GM12878 (cell line): ENCODE data around the gene DYTN. TPM values are rescaled to one million over a fixed set of nuclear protein-coding genes. Genes with fewer than 3 reads are reported as not detected.

ENCODE experiments used
- ATAC-seq: fragments of 200-7000 bp; cut with Tn5 transposase; 3 replicates; pipeline ENCODE4 v1.9.1; 2020; ENCODE audit warnings: mild to moderate bottlenecking, moderate library complexity
- BruUV-seq: library from RNA; stranded (reverse); fragments of 400-500 nt; replicated peaks from 2 replicates; lab custom pipeline; 2021; lab: Mats Ljungman, UMichigan
- CTCF ChIA-PET: fragments of 300-600 bp; sonication (Branson Sonifier 250); formaldehyde crosslinking; extraction: SDS; loops from one replicate; lab custom pipeline; 2021; ENCODE audit warnings: inconsistent platforms; lab: Yijun Ruan, JAX
- POLR2A ChIA-PET: fragments of 350-600 bp; formaldehyde crosslinking; extraction: SDS; loops from one replicate; lab custom pipeline; 2021; ENCODE audit warnings: inconsistent platforms; lab: Charles Lee
- RAD21 ChIA-PET: fragments of 300-600 bp; sonication (Branson Sonifier 250); formaldehyde crosslinking; loops from one replicate; lab custom pipeline; 2023; ENCODE audit warnings: antibody characterized with exemption; ENCODE audit not compliant: unreplicated experiment; lab: Charles Lee
- SMC1A ChIA-PET: fragments of 300-600 bp; sonication (Branson Sonifier 250); formaldehyde crosslinking; loops from one replicate; lab custom pipeline; 2023; ENCODE audit not compliant: unreplicated experiment, uncharacterized antibody; lab: Charles Lee
- DNase-seq: peaks from one replicate; pipeline ENCODE4 v3.0.0-alpha.2; 2011; ENCODE audit warnings: low read depth, low spot score
- FAIRE-seq: peaks from 3 replicates; lab custom pipeline; 2011; peaks lifted over from hg19 to GRCh38; lab: Jason Lieb, UNC
- H2AFZ ChIP-seq: 2 replicates; pipeline ENCODE4 v1.6.0; 2011; ENCODE audit warnings: low read depth, low read length, control low read depth; ENCODE audit not compliant: control insufficient read depth
- H3K27ac ChIP-seq: 2 replicates; pipeline ENCODE4 v1.5.1; 2011; ENCODE audit warnings: control low read depth; ENCODE audit not compliant: control insufficient read depth, insufficient read depth
- H3K27me3 ChIP-seq, 2 experiments: replicated peaks in 1 of 2; 2 replicates each; pipeline versions ENCODE4 v1.6.0 to v1.6.1; 2011; ENCODE audit warnings: low read length in 1 of 2; ENCODE audit not compliant: control insufficient read depth in 2 of 2, insufficient read depth in 2 of 2
- H3K36me3 ChIP-seq, 2 experiments: 2 replicates each; pipeline ENCODE4 v1.5.1; 2011; ENCODE audit warnings: low read length in 1 of 2; ENCODE audit not compliant: control insufficient read depth in 2 of 2, insufficient read depth in 2 of 2
- H3K4me1 ChIP-seq: 2 replicates; pipeline ENCODE4 v1.6.1; 2011; ENCODE audit warnings: mild to moderate bottlenecking, low read length, moderate library complexity, mixed read lengths; ENCODE audit not compliant: control insufficient read depth, insufficient read depth
- H3K4me2 ChIP-seq: 2 replicates; pipeline ENCODE4 v1.6.0; 2011; ENCODE audit warnings: control low read depth; ENCODE audit not compliant: control insufficient read depth, insufficient read depth
- H3K4me3 ChIP-seq: fragments of 200-600 bp; sonication (generic); 2 replicates; pipeline ENCODE4 v1.5.1; 2016
- H3K79me2 ChIP-seq: 2 replicates; pipeline ENCODE4 v1.6.0; 2011; ENCODE audit warnings: low read length; ENCODE audit not compliant: control insufficient read depth, insufficient read depth
- H3K9ac ChIP-seq: 2 replicates; pipeline ENCODE4 v1.8.0; 2011; ENCODE audit warnings: low read length, control low read depth, mixed read lengths; ENCODE audit not compliant: control insufficient read depth, insufficient read depth
- H3K9me3 ChIP-seq: replicated peaks from 3 replicates; pipeline ENCODE4 v1.5.1; 2011; ENCODE audit warnings: mild to moderate bottlenecking, low read length; ENCODE audit not compliant: control insufficient read depth, insufficient read depth
- H4K20me1 ChIP-seq: 2 replicates; pipeline ENCODE4 v1.6.0; 2011; ENCODE audit not compliant: control insufficient read depth, insufficient read depth
- BHLHE40 ChIP-seq, 2 experiments: fragments of 450-650 bp in 1 of 2; IDR thresholded peaks; 2 replicates each; pipeline ENCODE4 v1.6.1; 2011 to 2017; ENCODE audit warnings: low read depth in 2 of 2, borderline replicate concordance in 1 of 2, improper control_type of control experiment in 1 of 2, low read length in 1 of 2, mild to moderate bottlenecking in 1 of 2
- GABPA ChIP-seq: IDR thresholded peaks from 2 replicates; pipeline ENCODE4 v1.6.1; 2014; ENCODE audit warnings: antibody characterized with exemption, low read depth, mild to moderate bottlenecking, inconsistent platforms
- IKZF2 ChIP-seq, 2 experiments: fragments of 450-650 bp; IDR thresholded peaks; 2 replicates each; pipeline ENCODE4 v1.6.1; 2017; ENCODE audit warnings: mild to moderate bottlenecking in 2 of 2, moderate library complexity in 2 of 2
- NR2C2 ChIP-seq: IDR thresholded peaks from 2 replicates; pipeline ENCODE4 v1.6.1; 2011; ENCODE audit warnings: borderline replicate concordance, low read depth; ENCODE audit not compliant: control insufficient read depth, insufficient read length
- SMARCA5 ChIP-seq: fragments of 450-650 bp; IDR thresholded peaks from 2 replicates; pipeline ENCODE4 v1.6.1; 2017; ENCODE audit warnings: mild to moderate bottlenecking
- STAT1 ChIP-seq: fragments of 450-650 bp; conservative IDR thresholded peaks from 2 replicates; pipeline ENCODE4 v1.6.1; 2014; ENCODE audit warnings: antibody characterized with exemption, mild to moderate bottlenecking
- ZNF207 ChIP-seq: fragments of 450-650 bp; IDR thresholded peaks from 2 replicates; pipeline ENCODE4 v1.6.1; 2014; ENCODE audit warnings: antibody characterized with exemption, mild to moderate bottlenecking, borderline replicate concordance
- ZNF24 ChIP-seq: fragments of 450-650 bp; IDR thresholded peaks from 2 replicates; pipeline ENCODE4 v1.6.1; 2017; ENCODE audit warnings: antibody characterized with exemption, mild to moderate bottlenecking
- ZNF274 ChIP-seq: IDR thresholded peaks from one replicate; pipeline ENCODE4 v1.8.0; 2011; ENCODE audit not compliant: insufficient read length, insufficient read depth
- WGBS: methylation state at CpG from one replicate; pipeline ENCODE4 v1.1.6; 2016; ENCODE audit warnings: low lambda C conversion rate; ENCODE audit not compliant: insufficient replicate concordance, insufficient coverage; ENCODE audit errors: missing lambda C conversion rate; 5-methylcytosine and 5-hydroxymethylcytosine counted together
- in situ Hi-C: fragments of 300-500 bp; cut with MboI; formaldehyde crosslinking; loops from 9 replicates; pipeline ENCODE4 v1.14.3; 2018; ENCODE audit warnings: mixed read lengths
- intact Hi-C: fragments of 100-400 bp; cut with micrococcal nuclease; formaldehyde crosslinking; loops from one replicate; pipeline ENCODE4 v1.14.2; 2022; ENCODE audit not compliant: unreplicated experiment
- polyA plus RNA-seq, 11 experiments: library from polyadenylated mRNA; depleted of rRNA in 4 of 11; unstranded in 6 of 11; stranded (reverse) in 5 of 11; fragments of >200 nt; fragmentation: Nextera tagmentation in 4 of 11; fragmentation: Illumina TruSeq in 1 of 11; extraction: Ambion mirVana in 4 of 11; extraction: Trizol in 1 of 11; gene quantifications; 1 replicate in 1 of 11; 2 replicates in 10 of 11; pipeline versions ENCODE4 v1.2.1 to v1.2.3, GENCODE V29; 2011 to 2016; ENCODE audit warnings: inconsistent platforms in 2 of 11, missing spikeins in 2 of 11, low read depth in 1 of 11
- total RNA-seq, 4 experiments: library from RNA; depleted of rRNA in 3 of 4; stranded (reverse); fragments of >200 nt in 3 of 4; fragmentation: Illumina TruSeq in 1 of 4; extraction: Trizol in 1 of 4; gene quantifications; 2 replicates each; pipeline versions ENCODE4 v1.2.1 to v1.2.3, GENCODE V29; 2013 to 2021
- TF ChIP-seq, protein P1 (sequence below): IDR thresholded peaks from 2 replicates; pipeline ENCODE4 v1.6.1; 2011; ENCODE audit warnings: borderline replicate concordance, low read depth, mild to moderate bottlenecking, moderate library complexity, low read length; ENCODE audit not compliant: insufficient read depth, poor library complexity, severe bottlenecking
- TF ChIP-seq, protein P2 (sequence below): fragments of 150-350 bp; IDR thresholded peaks from 2 replicates; pipeline ENCODE4 v1.6.1; 2016; ENCODE audit warnings: low read depth, low read length
- TF ChIP-seq, protein P3 (sequence below): IDR thresholded peaks from 2 replicates; pipeline ENCODE4 v1.6.1; 2012; ENCODE audit warnings: low read depth, low read length, improper control_type of control experiment

DYTN gene
- total and polyA plus RNA-seq, 10 of the 15 experiments (the other 5 are each of a cell fraction or from before 2014, with no cell fraction given), result 0.02 to 0.32 (median 0.09) TPM; not detected in 3

DNA sequence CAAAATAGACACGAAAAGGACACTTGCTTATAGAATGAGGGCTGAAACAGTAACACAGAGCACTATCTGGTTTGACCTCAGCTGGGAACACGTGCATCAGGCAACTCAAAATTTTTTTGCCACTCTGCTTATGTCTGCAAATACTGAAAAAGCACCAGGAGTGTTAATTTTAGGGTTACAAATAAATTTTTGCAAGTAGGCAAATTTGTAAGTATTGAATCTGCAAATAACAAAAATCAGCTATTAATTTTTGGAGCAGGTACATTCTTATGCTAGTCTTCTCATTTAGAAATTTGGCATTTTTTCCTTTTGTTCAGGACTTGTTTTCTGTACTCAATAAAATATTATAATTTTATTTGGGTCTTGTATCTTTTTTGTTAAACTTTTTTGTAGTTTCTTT lies 29.7 kb downstream of the DYTN start (continued):
- TF ChIP-seq, protein P1, sequence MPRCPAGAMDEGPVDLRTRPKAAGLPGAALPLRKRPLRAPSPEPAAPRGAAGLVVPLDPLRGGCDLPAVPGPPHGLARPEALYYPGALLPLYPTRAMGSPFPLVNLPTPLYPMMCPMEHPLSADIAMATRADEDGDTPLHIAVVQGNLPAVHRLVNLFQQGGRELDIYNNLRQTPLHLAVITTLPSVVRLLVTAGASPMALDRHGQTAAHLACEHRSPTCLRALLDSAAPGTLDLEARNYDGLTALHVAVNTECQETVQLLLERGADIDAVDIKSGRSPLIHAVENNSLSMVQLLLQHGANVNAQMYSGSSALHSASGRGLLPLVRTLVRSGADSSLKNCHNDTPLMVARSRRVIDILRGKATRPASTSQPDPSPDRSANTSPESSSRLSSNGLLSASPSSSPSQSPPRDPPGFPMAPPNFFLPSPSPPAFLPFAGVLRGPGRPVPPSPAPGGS, result no peak
- TF ChIP-seq, protein P2, sequence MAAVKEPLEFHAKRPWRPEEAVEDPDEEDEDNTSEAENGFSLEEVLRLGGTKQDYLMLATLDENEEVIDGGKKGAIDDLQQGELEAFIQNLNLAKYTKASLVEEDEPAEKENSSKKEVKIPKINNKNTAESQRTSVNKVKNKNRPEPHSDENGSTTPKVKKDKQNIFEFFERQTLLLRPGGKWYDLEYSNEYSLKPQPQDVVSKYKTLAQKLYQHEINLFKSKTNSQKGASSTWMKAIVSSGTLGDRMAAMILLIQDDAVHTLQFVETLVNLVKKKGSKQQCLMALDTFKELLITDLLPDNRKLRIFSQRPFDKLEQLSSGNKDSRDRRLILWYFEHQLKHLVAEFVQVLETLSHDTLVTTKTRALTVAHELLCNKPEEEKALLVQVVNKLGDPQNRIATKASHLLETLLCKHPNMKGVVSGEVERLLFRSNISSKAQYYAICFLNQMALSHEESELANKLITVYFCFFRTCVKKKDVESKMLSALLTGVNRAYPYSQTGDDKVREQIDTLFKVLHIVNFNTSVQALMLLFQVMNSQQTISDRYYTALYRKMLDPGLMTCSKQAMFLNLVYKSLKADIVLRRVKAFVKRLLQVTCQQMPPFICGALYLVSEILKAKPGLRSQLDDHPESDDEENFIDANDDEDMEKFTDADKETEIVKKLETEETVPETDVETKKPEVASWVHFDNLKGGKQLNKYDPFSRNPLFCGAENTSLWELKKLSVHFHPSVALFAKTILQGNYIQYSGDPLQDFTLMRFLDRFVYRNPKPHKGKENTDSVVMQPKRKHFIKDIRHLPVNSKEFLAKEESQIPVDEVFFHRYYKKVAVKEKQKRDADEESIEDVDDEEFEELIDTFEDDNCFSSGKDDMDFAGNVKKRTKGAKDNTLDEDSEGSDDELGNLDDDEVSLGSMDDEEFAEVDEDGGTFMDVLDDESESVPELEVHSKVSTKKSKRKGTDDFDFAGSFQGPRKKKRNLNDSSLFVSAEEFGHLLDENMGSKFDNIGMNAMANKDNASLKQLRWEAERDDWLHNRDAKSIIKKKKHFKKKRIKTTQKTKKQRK, result no peak
- TF ChIP-seq BHLHE40 (IDR thresholded peaks at IDR 0.05; ENCODE audit: borderline replicate concordance in 1 of 2, low read depth in 2 of 2, low read length in 1 of 2) (no peak), GABPA (no peak)

DNA sequence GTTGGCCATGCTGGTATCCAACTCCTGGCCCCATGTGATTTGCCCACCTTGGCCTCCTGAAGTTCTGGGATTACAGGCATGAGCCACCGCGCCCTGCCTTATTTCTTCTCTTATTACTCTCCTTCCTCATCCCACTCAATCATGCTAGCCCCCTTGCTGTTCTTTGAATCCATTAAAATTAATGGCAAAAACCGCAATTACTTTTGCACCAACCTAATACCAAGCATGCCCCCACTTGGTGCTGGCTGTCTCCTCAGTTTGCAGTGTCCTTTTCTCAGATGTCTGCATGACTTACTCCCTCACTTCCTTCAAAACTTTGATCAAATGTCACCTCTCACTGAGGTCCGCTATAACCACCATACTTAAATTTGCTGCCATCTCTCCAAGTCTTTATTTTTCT lies 34.6 kb downstream of the DYTN start:
- CTCF ChIA-PET, result interaction anchor here (1.3 kb wide), 1 partner anchor 11 kb away, joined by 3 read pairs; no protein-coding TSS in a partner anchor

More for the DNA sequence above, 34.6 kb downstream of the DYTN start:
- SMC1A ChIA-PET, result interaction anchor here (1.1 kb wide), 1 partner anchor 127 kb away, joined by 3 read pairs; no protein-coding TSS in a partner anchor
- no peaks in the 10 kb centered on the region for H3K9me3 ChIP-seq
- no peak overlapping the region for H3K9ac ChIP-seq
- intact Hi-C loops, result no loop called here
- RAD21 ChIA-PET, result no interaction called here
- DNase-seq (no peak), FAIRE-seq (no peak), ATAC-seq (no peak)
- POLR2A ChIA-PET, result no interaction called here
- BruUV-seq, result no TSS peak
- H3K4me2 ChIP-seq, result no peak overlapping the region
- H3K4me3 ChIP-seq, result no peak overlapping the region
- no peaks in the 10 kb centered on the region for H4K20me1 ChIP-seq
- H3K27me3 ChIP-seq, result no peaks in the 10 kb centered on the region
- in situ Hi-C loops, result no loop called here
- 72% methylated on average over 4 of the region's 4 CpGs for WGBS
- H3K79me2 ChIP-seq, result no peaks in the 10 kb centered on the region
- H3K4me1 ChIP-seq, result no peaks in the 10 kb centered on the region
- TF ChIP-seq ZNF274 (no peak), NR2C2 (no peak), ZNF207 (no peak), STAT1 (no peak), ZNF24 (no peak), SMARCA5 (no peak), IKZF2 (IDR thresholded peaks at IDR 0.05) (no peak)
- TF ChIP-seq, protein P3, sequence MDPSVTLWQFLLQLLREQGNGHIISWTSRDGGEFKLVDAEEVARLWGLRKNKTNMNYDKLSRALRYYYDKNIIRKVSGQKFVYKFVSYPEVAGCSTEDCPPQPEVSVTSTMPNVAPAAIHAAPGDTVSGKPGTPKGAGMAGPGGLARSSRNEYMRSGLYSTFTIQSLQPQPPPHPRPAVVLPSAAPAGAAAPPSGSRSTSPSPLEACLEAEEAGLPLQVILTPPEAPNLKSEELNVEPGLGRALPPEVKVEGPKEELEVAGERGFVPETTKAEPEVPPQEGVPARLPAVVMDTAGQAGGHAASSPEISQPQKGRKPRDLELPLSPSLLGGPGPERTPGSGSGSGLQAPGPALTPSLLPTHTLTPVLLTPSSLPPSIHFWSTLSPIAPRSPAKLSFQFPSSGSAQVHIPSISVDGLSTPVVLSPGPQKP, result no peak
- H3K36me3 ChIP-seq, result no peaks in the 10 kb centered on the region
- H3K27ac ChIP-seq, result no peak overlapping the region
- H2AFZ ChIP-seq, result no peak overlapping the region
